GM21723 (cell line): Measurements from ENCODE around the gene KLK1.
"Not testable (repeated sequence)": the region's sequence is repeated elsewhere in the genome, so short reads cannot be mapped to it uniquely, and the experiment has no call there.

ENCODE experiments used
- ATAC-seq: cut with Tn5 transposase; IDR thresholded peaks from one replicate; pipeline ENCODE4 v1.9.1; 2021; ENCODE audit warnings: mild to moderate bottlenecking, moderate library complexity; ENCODE audit not compliant: unreplicated experiment

Gene KLK1

DNA sequence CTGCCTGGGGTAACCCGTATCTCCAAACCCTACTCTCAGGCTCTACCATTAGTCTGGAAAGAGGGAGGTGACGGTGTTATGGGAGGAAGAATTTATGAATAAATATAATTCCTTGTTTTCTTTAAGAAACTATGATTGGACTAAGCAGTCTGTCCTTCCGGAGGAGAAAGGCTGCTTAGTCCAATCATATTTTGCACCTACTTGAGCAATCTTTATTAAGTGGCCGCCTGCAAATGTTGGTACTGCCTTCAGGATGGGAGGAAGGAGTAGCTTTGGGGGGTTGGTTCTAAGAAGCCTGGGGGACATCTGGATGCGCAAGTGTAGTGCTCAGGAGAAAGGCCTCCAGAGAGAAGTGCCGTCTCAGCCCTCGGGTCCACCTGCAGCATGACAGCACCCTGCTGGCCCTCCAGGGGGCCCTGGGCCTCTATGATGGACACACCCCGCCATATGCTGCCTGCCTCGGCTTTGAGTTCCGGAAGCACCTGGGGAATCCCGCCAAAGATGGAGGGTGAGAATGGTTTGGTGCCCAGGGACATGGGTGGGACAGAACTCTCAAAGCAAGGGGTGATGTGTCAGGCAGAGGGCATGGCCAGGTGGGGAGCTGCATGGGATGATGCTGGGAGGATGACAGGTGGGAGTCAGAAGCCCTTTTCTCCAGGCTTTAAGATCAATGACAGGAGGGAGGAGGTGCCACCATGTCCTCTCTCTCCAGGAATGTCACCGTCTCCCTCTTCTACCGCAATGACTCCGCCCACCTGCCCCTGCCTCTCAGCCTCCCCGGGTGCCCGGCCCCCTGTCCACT, 29.3 kb downstream of the KLK1 start:
- ATAC-seq: no peak

DNA sequence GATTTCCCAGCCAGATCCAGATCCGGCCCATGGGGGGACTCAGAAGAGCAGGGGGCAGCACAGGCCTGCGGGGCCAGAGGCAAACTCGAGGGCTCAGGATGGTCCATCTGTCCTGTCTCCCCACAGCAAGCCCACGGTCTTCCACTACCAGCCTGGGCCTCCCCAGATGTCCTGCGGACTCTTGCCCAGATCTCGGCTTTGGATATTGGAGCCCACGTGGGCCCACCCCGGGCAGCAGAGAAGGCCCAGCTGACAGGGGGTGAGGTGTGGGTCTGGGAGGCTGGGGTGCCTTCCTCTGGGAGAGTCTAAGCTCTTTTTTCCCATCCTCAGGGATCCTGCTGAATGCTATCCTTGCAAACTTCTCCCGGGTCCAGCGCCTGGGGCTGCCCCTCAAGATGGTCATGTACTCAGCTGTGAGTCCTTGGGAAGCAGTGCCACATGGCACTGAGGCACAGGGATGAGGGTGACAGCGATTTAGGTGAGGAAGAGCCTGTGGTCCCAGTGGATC, 30.0 kb downstream of the KLK1 start:
- ATAC-seq: no peak

DNA sequence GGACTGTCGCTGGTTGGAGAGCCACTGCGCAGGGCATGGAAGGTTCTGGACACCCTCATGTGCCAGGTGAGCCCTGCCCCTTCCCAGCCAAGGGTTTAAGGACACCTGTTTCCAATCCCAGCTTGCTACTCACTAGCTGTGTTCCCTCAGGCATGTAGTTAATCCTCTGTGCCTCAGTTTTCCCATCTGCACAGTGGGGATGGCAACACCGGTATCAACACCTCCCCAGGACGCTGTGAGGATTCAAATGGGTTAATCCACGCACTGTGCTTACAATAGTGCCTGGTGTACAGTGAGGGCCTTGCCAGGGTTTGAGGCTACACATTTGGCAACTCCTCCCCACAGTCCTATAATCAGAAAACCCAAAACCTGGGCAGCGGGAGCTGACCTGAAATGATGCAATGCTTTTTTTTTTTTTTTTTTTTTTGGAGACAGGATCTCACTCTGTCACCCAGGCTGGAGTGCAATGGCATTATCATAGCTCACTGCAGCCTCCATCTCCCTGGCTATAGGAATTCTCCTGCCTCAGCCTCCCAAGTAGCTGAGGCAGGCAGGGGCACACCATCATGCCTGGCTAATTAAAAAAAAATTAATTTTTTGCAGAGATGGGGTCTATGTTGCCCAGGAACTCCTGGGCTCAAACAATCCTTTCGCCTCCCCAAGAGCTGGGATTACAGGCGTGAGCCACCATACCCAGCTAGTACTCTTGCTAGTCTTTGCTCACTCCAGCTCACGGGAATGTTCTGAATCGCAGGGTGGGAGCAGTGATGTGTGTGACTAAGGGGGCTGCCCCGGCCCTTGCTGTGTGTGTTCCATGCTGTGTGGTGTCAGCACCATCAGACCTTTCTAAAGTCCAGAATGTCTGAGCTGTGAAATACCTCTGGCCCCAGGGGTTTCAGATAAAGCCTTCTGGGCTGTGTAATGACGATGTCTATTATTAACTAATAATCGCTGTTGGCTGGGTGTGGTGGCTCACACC, 31.0 kb downstream of the KLK1 start:
- no peak for ATAC-seq

DNA sequence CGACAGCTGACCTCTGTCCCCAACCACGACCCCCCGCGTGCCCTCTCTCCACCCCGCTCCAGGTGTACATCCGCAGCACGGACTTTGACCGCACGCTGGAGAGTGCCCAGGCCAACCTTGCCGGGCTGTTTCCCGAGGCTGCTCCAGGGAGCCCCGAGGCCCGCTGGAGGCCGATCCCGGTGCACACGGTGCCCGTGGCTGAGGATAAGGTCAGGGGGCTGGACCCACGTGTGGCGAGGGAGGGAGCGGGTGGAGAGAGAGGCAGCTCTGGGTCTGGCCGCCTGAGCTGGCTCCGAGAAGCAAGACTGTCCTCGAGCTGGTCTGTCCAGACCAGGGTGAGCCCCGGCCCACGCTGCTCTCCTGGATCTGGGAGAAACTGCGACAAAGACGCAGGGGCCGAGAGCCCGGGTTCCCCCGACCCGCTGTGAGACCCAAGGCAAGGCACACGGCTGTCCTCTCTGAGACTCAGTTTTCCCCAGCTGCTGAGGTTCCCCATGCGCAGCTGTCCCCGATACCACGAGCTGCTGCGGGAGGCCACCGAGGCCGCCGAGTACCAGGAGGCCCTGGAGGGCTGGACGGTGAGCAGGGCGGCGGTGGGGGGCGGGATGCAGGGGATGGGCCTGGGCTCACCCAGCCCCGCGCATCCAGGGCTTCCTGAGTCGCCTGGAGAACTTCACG, 31.9 kb downstream of the KLK1 start:
- no peak for ATAC-seq

- no peak for ATAC-seq
These were observed 32.6 kb downstream of the KLK1 start for GRCh38 chr19:50790922-50791467.

- ATAC-seq: no peak
These were observed 33.2 kb downstream of the KLK1 start, which contains the start of gene ACP4 for GRCh38 chr19:50790396-50790795. ACP4 (plus strand) TSS chr19:50790415; CDS start chr19:50790415, 0 bp downstream.

GRCh38 chr19:50785329-50785728, 38.3 kb downstream of the KLK1 start:
- no peak for ATAC-seq

- ATAC-seq: no peak
These were observed 38.9 kb downstream of the KLK1 start for GRCh38 chr19:50784710-50785109.

DNA sequence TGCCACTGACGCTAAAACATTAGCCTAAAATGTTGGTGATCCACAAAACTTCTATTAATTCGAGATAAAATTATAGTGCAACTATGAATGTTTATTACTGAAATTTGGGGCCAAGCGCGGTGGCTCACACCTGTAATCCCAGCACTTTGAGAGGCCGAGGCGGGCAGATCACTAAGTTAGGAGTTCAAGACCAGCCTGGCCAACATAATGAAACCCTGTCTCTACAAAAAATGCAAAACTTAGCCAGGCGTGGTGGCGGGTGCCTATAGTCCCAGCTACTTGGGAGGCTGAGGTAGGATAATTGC, 39.8 kb downstream of the KLK1 start:
- not testable (repeated sequence) for ATAC-seq

DNA sequence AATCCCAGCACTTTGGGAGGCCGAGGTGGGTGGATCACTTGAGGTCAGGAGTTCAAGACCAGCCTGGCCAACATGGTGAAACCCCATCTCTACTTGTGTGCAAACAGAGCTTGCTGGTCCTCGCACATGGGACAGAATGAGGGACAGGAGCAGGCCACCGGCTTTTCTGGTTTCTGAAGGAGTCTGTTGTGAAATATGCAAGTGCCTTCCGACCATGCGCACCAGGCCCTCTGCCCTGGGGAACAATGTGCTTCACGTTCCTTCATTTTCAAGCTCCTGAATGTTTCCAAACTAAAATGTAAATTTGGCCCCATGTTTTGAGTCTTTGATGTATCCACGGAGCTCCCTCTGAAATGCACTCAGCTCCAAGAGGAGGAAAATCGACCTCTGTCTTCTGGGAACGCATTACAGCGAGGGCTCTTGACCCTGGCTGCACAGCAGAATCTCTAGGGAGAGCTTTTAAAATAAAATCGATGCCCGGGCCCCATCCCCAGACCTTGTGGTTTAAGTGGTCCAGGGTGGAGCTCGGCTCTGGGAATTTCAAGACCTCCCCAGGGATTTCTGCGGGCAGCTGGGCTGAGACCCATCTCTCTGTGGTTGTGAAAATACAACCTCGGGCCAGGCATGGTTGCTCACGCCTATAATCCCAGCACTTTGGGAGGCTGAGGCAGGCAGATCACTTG, 42.7 kb downstream of the KLK1 start:
- ATAC-seq: no peak

- no peak for ATAC-seq
These were observed 43.8 kb downstream of the KLK1 start for GRCh38 chr19:50779504-50780457.

DNA sequence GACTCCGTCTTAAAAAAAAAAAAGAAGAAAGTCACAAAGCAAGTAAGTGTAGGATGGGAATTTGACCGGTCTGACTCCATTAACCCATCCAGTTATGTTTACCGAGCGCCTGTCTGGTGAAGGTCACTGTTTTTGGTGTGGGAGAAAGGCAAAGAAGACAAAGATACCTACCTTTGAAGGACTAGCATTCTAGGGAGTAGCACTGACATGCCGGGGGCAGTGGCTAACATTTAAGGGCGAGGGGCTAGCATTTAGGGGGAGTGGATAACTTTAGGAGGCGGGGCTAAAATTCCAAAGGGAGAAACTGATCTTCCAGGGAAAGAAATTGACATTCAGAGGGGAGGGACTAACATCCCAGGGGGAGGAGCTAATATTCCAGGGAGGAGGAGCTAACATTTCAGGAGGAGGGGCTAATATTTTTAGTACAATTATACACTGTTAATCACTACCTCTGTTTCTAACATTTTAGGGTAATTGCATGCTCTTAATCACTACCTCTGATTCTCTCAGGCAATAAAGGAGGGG, 44.6 kb downstream of the KLK1 start:
- no peak for ATAC-seq

GRCh38 chr19:50777830-50778303, 45.7 kb downstream of the KLK1 start:
- ATAC-seq: no peak

- no peak for ATAC-seq
These were observed 46.3 kb downstream of the KLK1 start for GRCh38 chr19:50777261-50777660.

DNA sequence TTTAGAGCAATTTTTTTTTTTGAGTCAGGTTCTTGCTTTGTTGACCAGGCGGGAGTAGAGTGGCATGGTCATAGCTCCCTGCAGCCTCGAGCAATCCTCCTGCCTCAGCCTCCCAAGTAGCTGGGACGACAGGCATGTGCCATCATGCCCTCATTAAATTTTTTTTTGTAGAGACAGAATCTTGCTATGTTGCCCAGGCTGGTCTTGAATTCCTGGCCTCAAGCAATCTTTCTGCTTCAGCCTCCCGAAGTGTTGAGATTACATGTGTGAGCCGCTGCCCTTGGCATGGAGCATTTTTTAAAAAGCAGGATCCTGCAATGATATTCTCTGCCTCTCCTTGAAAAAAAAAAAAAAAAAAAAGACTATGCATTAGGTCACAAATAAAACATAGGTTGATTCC, 47.5 kb downstream of the KLK1 start:
- no peak for ATAC-seq

DNA sequence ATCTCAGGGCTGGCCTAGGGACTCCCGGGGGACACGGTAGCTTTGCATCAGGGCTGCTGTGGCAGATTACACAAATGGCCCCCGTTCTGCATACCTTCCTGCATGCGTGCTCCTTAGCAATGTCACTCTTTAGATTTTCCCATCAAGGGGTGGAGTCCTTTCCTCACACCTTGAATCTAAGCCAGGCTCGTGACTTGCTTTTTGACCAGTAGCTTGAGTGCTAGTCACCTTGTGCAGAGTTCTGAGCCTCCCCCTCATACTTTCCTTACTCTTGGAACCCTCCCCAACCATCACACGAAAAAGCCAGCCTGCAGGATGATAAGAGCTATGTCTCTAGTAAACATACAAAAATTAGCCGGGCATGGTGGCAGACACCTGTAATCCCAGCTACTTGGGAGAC, 50.1 kb downstream of the KLK1 start:
- ATAC-seq: not testable (repeated sequence)

DNA sequence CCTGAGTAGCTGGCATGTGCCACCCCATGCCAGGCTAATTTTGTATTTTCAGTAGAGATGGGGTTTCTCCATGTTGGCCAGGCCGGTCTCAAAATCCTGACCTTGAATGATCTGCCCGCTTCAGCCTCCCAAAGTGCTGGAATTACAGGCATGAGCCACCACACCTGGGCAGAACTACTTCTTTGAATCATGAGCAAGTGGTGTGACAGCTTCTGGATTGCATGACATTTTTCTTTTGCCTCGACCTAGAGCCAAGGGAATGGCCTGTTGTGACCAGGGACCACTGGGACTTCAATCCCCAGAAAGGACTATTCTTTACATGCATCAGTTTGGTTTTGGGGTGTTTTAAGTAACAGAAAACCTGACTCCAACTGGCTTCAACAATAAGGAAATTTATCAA, 50.7 kb downstream of the KLK1 start:
- ATAC-seq: not testable (repeated sequence)

DNA sequence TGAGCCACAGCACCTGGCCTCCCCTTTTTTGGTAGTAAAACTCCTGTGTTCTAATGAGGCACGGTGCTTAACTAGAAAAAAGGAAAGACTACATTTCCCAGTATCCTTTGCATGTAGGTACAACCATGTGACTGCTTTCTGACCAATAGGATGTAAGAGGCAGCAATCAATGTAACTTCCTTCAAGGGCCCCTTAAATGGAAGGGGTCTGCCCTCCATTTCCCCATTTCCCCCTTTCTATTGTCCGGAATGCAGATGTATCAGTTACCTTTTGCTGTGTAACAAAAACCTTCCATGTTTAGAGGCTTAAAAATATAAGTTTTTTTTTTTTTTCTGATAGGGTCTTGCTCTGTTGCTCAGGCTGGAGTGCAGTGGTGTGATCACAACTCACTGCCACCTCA, 51.1 kb downstream of the KLK1 start:
- ATAC-seq: no peak

DNA sequence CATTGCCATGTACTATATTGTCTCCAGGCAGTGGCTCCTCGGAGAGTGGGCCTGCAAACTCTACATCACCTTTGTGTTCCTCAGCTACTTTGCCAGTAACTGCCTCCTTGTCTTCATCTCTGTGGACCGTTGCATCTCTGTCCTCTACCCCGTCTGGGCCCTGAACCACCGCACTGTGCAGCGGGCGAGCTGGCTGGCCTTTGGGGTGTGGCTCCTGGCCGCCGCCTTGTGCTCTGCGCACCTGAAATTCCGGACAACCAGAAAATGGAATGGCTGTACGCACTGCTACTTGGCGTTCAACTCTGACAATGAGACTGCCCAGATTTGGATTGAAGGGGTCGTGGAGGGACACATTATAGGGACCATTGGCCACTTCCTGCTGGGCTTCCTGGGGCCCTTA, 52.7 kb downstream of the KLK1 start:
- ATAC-seq: no peak
